ENCODE results near the gene TRDN. TPM values are rescaled to one million over a fixed set of nuclear protein-coding genes. Genes with fewer than 3 reads are reported as not detected.
"Not testable (repeated sequence)": the region's sequence is repeated elsewhere in the genome, so short reads cannot be mapped to it uniquely, and the experiment has no call there.

Gene TRDN
- polyA plus RNA-seq, 3 donors = 2.6 to 3.0 (median 3.0) TPM

DNA sequence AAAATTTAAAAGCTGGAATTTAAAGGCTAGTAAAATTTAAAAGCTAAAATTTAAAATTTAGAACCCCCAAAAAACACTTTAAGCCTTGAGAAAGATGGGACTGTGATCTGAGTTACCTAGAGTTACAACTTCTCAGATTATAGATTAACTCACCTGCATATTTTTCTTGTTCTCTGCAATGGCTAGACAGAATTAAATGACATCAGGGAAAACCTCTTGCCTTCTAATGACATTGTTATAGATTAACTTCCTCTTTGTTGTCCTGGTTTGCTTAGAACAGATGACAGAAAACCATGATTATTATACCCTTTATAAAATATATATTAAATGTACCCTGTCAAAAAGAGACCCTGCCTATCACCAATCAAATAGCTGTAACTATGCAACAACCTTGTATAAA, 56.4 kb downstream of the TRDN start:
- DNase-seq (ENCODE audit: extremely low read depth in 1 of 11, low read depth in 9 of 11, low spot score in 4 of 11) = peak in 2 of 11 donors; percentile 9 to 25

DNA sequence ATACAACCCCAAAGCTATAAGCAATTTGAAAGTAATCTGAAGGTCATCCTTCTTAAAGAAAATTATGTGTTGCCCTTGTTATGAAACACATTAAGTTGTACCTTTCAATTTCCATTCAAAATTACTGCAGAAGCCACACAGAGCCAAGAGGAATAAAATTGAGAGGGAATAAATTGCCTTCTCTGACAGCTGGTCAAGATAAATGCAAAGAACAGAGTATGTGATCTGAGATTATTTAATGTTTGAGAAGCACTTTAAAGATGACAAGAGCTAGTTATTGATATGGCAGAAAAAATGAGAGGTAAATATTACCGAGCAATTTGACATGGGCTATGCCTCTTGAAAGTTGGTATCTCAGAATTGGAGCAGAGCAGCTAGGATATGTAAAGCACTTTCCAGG, 61.6 kb downstream of the TRDN start:
- no peak for DNase-seq (ENCODE audit: extremely low read depth in 1 of 11, low read depth in 9 of 11, low spot score in 4 of 11)

DNA sequence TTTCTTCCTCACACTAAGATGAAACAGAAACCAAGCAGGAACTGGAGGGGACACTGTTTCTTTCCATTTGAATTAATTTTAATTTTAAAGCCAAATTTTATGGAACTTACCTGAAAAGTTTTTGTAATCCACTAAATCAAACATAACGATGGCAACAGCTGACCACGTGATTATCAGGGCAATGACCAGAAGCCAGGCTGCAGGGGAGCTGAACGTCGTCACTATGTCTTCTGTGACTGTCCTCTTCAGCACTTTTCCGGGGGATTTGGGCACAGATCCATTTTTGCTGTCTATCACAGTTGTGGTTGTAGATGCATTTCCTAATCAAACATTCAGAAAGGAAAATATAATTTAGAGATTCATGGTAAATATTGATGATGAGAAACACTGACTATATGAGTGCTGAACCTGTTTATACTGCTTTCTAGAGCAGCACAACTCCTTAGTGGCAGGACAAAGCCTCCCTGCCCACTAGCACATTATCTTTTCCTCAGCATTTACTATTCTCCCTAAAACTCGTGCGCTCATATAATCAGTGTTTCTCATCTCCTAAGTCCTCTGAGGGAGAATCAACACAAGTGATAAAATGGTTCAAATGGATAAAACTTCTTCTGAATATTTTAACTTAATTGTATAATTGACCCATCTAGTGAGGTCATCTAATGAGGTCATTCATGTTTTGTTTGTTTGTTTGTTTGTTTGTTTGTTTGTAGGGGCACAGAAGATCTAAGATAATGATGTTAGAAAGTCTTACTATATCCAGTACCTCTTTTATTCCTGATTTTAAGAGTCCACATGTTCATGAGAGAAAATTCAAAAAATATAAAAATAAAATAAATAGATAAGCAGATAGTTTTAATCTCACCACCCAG, 65.7 kb downstream of the TRDN start:
- no peak for DNase-seq (ENCODE audit: extremely low read depth in 1 of 11, low read depth in 9 of 11, low spot score in 4 of 11)

DNA sequence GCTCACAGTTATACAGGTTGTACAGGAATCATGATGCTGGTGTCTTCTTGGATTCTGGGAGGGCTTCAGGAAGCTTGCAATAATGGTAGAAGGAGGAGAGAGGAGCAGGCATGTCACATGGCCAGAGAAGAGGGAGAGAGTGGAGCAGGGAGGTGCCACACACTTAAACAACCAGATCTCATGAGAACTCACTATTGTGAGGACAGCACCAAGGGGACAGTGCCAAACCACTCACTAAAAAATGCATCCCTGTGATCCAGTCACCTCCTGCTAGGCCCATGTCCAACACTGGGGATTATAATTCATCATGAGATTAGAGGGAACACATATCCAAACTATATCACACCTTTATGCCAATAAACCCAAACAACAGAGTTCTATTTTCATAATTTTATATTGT, 67.2 kb downstream of the TRDN start:
- no peak for DNase-seq (ENCODE audit: extremely low read depth in 1 of 11, low read depth in 9 of 11, low spot score in 4 of 11)

DNA sequence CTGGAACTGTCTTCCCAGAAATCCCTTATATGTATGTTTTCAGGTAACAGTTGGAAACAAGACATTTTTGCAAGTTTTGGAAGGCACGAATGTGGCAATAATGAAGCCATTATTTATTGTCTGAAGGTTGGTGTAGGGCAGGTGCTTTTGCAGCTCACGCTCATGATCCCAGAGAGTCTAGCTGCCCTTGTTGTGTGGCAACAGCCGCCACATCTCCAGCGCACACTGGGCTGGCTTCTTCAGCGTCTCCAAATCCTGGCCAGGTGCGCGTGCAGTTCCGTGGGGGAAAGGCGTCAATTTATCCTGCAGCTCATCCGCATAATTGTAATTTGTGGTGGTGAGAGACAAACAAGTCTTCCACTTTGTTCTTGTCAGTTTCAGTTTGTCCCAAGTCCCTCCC, 71.2 kb downstream of the TRDN start:
- no peak for DNase-seq (ENCODE audit: extremely low read depth in 1 of 11, low read depth in 9 of 11, low spot score in 4 of 11)

DNA sequence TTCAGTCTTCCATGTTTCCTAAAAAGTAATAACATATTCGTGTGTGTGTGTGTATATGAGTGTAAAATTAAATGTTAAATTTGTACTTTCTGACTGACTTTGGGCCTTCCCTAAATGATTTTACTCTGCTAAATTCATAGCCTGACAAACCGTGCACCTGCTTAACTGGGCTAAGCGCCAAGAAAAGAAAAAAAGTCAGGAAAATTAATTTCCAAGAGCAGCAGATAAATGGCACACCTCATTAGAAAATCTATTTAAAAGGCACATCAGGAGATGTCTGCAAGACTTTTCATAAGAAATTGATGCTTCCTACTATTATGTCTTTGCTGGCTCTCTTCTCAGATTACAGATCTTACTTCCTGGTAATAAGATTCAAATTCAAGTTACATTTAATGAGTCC, 72.4 kb downstream of the TRDN start:
- no peak for DNase-seq (ENCODE audit: extremely low read depth in 1 of 11, low read depth in 9 of 11, low spot score in 4 of 11)

DNA sequence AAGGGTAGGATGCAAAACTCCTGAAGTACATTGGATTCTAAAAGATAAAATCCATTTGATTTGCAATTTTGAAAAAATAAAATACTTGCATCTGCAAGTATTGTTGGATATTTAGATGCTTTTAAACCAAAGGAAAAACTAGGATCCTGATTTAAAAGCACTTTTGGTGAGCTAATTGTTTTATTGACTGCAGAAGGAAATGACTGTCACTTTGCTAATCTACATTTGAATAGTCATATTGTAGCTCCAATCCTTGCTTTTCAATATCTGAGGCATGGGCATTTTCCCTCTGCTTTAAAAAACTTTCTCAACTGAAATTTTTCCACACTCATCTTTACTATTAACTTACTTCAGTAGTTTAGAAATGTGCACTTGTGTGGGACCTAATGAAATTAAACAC, 74.1 kb downstream of the TRDN start:
- DNase-seq (ENCODE audit: extremely low read depth in 1 of 11, low read depth in 9 of 11, low spot score in 4 of 11) = no peak

DNA sequence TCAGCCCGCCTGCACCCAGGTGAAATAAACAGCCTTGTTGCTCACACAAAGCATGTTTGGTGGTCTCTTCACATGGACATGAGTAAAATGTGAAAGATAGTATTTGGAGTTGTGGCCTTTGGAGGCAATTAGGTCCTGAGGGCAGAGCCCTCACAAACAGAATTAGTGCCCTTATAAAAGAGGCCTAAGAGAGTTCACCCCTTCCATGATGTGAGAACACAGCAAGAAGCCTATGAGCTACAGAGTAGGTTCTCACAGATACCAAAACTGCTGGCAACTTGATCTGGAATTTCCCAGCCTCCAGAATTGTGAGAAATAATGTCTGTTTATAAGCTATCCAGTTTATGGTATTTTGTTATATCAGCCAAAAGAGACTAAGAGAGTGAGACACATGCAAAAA, 74.5 kb downstream of the TRDN start:
- DNase-seq (ENCODE audit: extremely low read depth in 1 of 11, low read depth in 9 of 11, low spot score in 4 of 11) = no peak

DNA sequence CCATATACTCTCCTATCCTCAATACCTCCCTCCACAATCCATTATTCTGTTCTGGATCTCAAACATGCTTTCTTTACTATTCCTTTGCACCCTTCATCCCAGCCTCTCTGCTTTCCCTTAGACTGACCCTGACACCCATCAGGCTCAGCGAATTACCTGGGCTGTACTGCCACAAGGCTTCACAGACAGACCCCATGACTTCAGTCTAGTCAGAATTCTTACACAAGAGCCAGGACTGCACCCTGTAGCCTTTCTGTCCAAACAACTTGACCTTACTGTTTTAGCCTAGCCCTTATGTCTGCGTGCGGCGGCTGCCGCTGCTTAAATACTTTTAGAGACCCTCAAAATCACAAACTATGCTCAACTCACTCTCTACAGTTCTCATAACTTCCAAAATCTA, 76.9 kb downstream of the TRDN start:
- not testable (repeated sequence) for DNase-seq (ENCODE audit: extremely low read depth in 1 of 11, low read depth in 9 of 11, low spot score in 4 of 11)

DNA sequence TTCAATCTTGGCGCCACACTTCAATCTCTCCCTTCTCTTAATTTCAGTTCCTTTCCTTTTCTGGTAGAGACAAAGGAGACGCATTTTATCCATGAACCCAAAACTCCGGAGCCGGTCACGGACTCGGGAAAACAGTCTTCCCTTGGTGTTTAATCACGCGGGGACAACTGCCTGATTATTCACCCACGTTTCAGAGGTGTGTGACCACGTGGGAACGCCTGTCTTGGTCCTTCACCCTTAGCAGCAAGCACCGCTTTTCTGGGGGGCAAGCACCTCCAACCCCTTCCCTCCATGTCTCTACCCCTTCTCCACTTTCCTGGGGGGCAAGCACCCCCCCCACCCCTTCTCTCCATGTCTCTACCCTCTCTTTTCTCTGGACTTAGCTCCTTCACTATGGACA, 79.3 kb downstream of the TRDN start:
- DNase-seq (ENCODE audit: extremely low read depth in 1 of 11, low read depth in 9 of 11, low spot score in 4 of 11) = not testable (repeated sequence)

DNA sequence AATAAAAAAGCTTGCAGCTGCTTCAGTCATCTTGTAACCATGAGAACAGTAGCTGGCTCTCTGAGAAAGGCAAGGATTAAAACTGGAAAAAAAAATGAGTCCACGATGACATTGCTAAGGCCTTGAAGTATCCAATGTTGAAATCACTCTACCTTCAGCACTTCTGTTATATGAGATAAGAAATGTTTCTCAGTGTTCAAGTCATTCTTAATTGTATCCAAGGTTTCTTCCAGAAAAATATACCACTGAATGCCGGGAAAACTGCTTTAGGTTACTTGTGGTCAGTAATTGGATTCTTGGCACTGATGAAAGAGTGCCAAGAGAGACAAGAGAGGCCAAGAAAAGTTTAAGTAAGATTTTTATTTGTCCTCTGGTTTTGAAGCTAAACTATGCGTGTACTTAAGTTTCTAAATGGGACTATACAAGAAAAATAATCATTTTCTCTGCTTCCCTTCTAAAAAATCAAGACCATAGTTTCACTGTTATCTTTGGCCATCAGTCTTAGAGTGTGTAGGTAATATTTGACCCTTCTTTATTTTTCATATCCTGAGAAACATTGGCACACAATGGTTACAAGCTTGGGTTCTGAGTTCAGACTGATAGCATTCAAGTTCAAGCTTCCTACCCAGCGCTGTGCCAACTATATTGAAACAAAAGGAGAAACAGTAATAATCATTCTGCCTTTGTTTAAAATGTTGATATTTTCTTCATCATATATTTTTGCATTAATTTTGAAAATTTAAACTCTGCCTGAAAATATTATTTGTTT, 84.6 kb downstream of the TRDN start:
- no peak for DNase-seq (ENCODE audit: extremely low read depth in 1 of 11, low read depth in 9 of 11, low spot score in 4 of 11)

DNA sequence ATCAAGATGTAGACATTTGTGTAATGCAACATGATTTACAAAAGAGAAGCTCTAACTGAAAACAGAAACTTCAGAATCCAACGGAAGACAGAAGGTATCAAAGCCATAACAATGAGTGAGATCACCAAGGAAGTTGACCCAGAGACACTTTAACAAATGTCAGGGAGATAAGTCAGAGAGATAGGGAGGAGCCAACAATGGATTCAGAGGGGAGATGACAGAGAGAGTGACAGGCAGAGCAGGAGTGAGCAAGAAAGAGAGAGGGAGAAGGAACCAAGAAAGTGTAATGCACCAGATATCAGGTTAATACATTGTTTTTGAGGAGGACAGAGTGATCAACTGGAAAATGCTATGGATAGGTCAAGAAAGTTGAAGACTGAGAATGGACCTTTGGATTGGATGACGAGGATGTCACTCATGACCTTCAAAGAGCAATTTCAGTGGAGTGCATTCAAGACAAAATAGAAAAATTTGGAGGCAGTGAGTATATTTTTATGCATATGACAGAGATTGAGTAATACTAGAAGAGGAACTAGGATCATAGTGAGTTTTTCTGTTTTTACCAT, 86.6 kb downstream of the TRDN start:
- DNase-seq (ENCODE audit: extremely low read depth in 1 of 11, low read depth in 9 of 11, low spot score in 4 of 11) = no peak

DNA sequence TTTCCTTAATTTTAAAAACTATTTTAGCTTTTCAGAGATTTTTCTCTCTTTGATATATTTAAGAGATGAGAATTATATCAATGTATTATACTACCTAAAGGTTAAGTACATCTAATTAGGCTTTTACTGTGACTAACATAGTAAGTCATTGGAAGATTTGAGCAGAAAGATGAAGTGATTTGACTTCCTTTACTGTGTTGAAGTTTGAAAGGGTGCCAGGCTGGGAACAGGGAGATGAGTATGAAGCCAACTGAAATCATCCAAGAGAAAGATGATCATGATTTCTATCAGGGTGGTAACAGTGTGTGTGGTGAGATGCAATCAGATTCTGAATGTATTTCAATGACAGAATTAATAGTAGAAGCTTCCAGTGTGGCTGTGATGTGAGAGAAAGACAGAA, 87.3 kb downstream of the TRDN start:
- no peak for DNase-seq (ENCODE audit: extremely low read depth in 1 of 11, low read depth in 9 of 11, low spot score in 4 of 11)

DNA sequence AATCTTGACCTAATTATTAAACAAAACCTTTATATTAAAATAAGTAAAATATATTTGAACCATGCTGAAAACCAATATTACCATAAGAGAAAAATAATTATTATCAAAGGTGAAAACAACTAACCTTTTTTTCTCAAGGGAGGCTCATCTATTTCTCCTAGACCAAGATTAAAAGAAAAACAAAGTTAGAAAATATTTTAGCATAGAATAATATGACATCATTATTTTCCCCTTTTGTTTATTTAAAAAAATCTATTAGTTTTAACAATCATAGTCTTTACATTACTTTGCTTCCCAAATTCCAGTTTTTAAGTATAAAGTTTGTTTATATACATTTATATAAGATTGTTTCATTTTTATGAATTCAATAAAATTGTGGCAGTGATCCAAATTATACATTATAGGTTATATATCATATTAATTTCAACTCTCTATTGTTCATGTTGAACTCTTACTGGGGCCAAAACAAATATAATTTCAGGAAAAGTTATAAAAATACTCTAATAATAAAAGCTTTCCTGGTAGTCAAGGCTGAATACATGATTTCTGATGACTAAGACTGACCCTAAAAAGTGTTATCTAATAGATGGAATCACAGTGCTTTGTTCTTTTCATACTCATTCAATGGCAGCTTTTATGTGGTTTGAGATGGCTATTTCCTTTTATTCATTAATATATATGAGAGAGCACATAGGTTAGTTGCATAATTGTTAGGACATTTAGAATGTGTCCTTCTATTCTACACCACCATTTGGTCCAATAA, 89.4 kb downstream of the TRDN start:
- no peak for DNase-seq (ENCODE audit: extremely low read depth in 1 of 11, low read depth in 9 of 11, low spot score in 4 of 11)

DNA sequence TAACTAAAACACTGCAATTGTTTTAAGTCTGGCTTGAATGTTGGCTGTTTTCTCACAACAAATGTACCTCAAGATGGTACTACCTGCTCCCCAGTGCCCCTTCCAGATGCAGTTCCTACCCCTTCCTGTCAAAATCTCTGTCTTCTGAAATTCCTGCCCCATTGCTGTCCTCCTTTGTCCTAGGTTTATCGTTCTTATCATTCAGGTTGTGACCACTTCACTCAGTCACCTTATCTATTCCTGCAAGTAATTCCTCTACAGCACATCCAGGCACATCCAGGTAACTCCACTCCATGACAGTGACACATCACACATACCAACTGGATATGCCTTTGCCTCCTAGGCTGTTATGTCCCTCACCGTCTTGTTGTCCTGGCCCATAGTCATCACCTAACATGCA, 90.2 kb downstream of the TRDN start:
- no peak for DNase-seq (ENCODE audit: extremely low read depth in 1 of 11, low read depth in 9 of 11, low spot score in 4 of 11)

DNA sequence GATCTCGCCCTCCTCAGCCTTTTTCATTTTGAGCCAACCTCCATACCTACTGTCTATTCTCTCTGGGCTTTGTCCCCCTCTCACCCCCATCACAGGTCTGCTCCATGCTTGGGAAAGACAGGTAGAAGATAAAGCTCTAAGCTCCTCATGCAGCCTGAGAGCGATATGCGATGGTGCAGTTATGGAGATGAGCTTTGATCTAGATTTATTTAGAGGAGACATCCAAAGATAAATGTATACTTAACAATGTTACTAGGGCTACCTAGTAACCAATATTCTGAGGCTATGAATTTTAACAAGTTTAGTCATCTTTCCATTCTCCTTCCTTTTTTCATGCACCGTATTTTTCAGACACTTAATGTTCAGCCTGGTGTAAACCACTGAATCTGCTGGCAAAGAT, 95.3 kb downstream of the TRDN start:
- no peak for DNase-seq (ENCODE audit: extremely low read depth in 1 of 11, low read depth in 9 of 11, low spot score in 4 of 11)

DNA sequence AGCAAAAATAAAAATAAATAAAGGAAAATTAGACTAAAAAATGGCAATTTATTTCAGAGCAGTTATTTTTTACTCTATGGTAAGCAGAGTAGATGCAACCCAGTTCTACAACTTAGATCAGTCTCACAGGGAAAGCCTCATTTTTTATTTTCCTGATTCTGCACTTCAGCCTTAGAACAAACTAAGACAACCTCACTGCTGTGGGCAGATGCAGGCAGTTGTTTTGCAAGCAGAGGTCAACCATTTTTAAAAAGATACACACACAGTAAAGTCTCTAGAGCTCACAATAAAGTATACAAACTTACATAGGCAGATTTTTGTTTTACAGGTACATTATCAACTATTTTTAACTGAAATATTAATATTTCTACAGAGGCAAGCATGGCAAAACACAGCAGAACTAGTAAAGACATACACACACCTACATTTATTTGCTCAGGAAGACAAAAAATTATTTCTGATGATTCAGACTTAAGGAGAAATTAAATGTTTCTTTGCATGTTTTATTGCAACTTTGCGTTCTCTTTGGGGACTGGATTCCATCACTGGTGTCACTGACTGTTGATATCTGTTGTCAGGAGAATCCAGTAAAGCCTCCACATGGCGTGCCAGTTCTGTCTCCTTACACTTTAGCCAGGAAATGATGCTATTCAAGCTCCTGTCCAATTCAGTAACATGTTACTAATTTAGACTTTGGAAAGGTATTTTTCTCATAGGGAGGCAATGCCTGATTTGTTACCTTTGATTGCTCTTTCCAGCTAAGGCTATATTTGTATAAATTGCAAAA, 102.7 kb downstream of the TRDN start:
- no peak for DNase-seq (ENCODE audit: extremely low read depth in 1 of 11, low read depth in 9 of 11, low spot score in 4 of 11)

DNA sequence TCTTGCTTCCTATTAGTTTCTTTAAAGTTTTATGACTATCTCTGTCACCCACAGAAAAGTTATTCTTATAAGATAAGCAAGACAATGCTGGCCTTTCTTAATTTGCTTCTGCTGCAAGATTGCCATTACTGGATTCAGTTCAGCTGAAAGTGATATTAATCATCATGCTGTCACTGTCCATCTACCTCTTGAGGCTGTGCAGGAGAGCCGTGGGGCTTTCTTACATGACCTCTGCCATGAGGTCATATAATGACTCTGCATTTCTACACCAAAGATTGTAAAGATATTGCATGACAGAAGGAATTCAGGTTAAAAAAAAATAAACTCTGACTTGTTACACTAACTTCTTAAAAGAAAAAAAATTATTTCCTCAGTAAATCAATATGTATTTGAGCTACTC, 106.9 kb downstream of the TRDN start:
- no peak for DNase-seq (ENCODE audit: extremely low read depth in 1 of 11, low read depth in 9 of 11, low spot score in 4 of 11)

DNA sequence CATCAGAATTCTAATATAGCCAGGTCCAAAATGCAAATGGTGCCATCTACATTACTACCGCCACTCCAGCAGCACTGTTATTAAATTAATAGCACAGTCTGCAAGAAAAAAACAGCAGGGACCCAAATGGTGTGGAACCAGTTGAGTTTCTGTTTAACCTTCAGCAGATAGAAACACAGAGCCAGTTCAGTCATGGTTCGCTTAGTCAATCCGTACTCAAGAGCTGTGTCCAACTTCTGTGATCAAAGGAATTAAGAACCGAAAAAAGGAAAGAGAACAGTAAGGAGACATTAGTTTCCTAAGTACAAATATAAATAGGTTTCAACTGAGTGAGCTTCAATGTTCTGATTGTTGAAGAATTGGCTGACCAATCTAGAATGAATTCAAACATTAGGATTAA, 107.7 kb downstream of the TRDN start:
- peak in 7 of 11 donors; percentile 4 to 40 (median 26) for DNase-seq (ENCODE audit: extremely low read depth in 1 of 11, low read depth in 9 of 11, low spot score in 4 of 11)

All from renal cortex interstitium (tissue), 11 donors.